WTC11 (cell line): ENCODE data around the gene ZC3H4. TPM values are rescaled to one million over a fixed set of nuclear protein-coding genes. Genes with fewer than 3 reads are reported as not detected.

Source experiments
- ATAC-seq: fragments of 200-7000 bp; cut with Tn5 transposase; 2 replicates; pipeline ENCODE4 v1.10.0; 2021; ENCODE audit warnings: mild to moderate bottlenecking, moderate library complexity
- CTCF ChIA-PET: fragments of 300-600 bp; sonication (Branson Sonifier 250); formaldehyde crosslinking; loops from one replicate; lab custom pipeline; 2021; ENCODE audit warnings: antibody characterized with exemption; lab: Charles Lee
- POLR2A ChIA-PET: fragments of 350-600 bp; sonication (Branson Sonifier 250); formaldehyde crosslinking; loops from one replicate; lab custom pipeline; 2021; ENCODE audit warnings: antibody characterized with exemption; lab: Charles Lee
- DNase-seq: peaks from one replicate; pipeline ENCODE4 v3.0.0; 2021; ENCODE audit warnings: low spot score
- H3K27ac Mint-ChIP-seq: 2 replicates; pipeline ENCODE4 v1.8.0; 2021; ENCODE audit warnings: mixed read lengths
- H3K27me3 Mint-ChIP-seq: 2 replicates; pipeline ENCODE4 v1.8.0; 2021; ENCODE audit warnings: low read depth, mild to moderate bottlenecking, moderate library complexity, mixed read lengths
- H3K36me3 Mint-ChIP-seq: 2 replicates; pipeline ENCODE4 v1.8.0; 2021; ENCODE audit warnings: mixed read lengths
- H3K4me1 Mint-ChIP-seq: 2 replicates; pipeline ENCODE4 v1.8.0; 2022; ENCODE audit warnings: mixed read lengths
- H3K4me3 Mint-ChIP-seq: 2 replicates; pipeline ENCODE4 v1.8.0; 2021; ENCODE audit warnings: mild to moderate bottlenecking, moderate library complexity, mixed read lengths
- H3K9me3 Mint-ChIP-seq: 2 replicates; pipeline ENCODE4 v1.8.0; 2021; ENCODE audit warnings: mixed read lengths
- CDX4 ChIP-seq: fragments of 250-450 bp; sonication (Bioruptor Pico); IDR thresholded peaks from 2 replicates; pipeline ENCODE4 v1.9.0; 2021; ENCODE audit warnings: moderate library complexity, mild to moderate bottlenecking, inconsistent platforms, borderline replicate concordance
- ESRRA ChIP-seq: sonication (generic); formaldehyde crosslinking; IDR thresholded peaks from 2 replicates; pipeline ENCODE4 v1.8.1; 2022; ENCODE audit warnings: mild to moderate bottlenecking, missing genetic modification reagents, borderline replicate concordance
- FOXJ3 ChIP-seq: sonication (generic); formaldehyde crosslinking; IDR thresholded peaks from 2 replicates; pipeline ENCODE4 v1.9.0; 2021; ENCODE audit warnings: missing genetic modification reagents, mild to moderate bottlenecking, borderline replicate concordance
- FOXP4 ChIP-seq: sonication (generic); formaldehyde crosslinking; IDR thresholded peaks from 2 replicates; pipeline ENCODE4 v1.8.0; 2022; ENCODE audit warnings: mild to moderate bottlenecking, missing genetic modification reagents
- HMGXB4 ChIP-seq: sonication (generic); formaldehyde crosslinking; IDR thresholded peaks from 2 replicates; pipeline ENCODE4 v1.8.1; 2023; ENCODE audit warnings: mild to moderate bottlenecking, moderate library complexity, missing genetic modification reagents
- JAZF1 ChIP-seq: fragments of 250-450 bp; sonication (Bioruptor Pico); IDR thresholded peaks from 2 replicates; pipeline ENCODE4 v1.9.0; 2021; ENCODE audit warnings: moderate library complexity, mild to moderate bottlenecking, inconsistent platforms
- JUN ChIP-seq: sonication (generic); formaldehyde crosslinking; IDR thresholded peaks from 2 replicates; pipeline ENCODE4 v1.8.0; 2023; ENCODE audit warnings: mild to moderate bottlenecking, missing genetic modification reagents
- MYBL2 ChIP-seq: sonication (generic); formaldehyde crosslinking; IDR thresholded peaks from 2 replicates; pipeline ENCODE4 v1.8.1; 2023; ENCODE audit warnings: mild to moderate bottlenecking, moderate library complexity, missing genetic modification reagents
- NR1H2 ChIP-seq: sonication (generic); formaldehyde crosslinking; IDR thresholded peaks from 2 replicates; pipeline ENCODE4 v1.9.0; 2021; ENCODE audit warnings: mild to moderate bottlenecking, moderate library complexity, missing genetic modification reagents
- PRRX2 ChIP-seq: fragments of 250-450 bp; sonication (Bioruptor Pico); IDR thresholded peaks from 2 replicates; pipeline ENCODE4 v1.8.0; 2021; ENCODE audit warnings: mild to moderate bottlenecking
- SMAD3 ChIP-seq: sonication (generic); formaldehyde crosslinking; IDR thresholded peaks from 2 replicates; pipeline ENCODE4 v1.8.0; 2022; ENCODE audit warnings: missing genetic modification reagents, mild to moderate bottlenecking, borderline replicate concordance
- TEAD4 ChIP-seq: sonication (generic); formaldehyde crosslinking; IDR thresholded peaks from 2 replicates; pipeline ENCODE4 v1.8.0; 2022; ENCODE audit warnings: mild to moderate bottlenecking, missing genetic modification reagents
- ZNF121 ChIP-seq: sonication (generic); formaldehyde crosslinking; IDR thresholded peaks from 2 replicates; pipeline ENCODE4 v1.8.0; 2023; ENCODE audit warnings: missing genetic modification reagents
- ZNF138 ChIP-seq: sonication (generic); formaldehyde crosslinking; conservative IDR thresholded peaks from 2 replicates; pipeline ENCODE4 v1.8.1; 2022; ENCODE audit warnings: mild to moderate bottlenecking, moderate library complexity, missing genetic modification reagents
- ZNF416 ChIP-seq: fragments of 250-450 bp; sonication (Bioruptor Pico); IDR thresholded peaks from 2 replicates; pipeline ENCODE4 v1.9.0; 2021; ENCODE audit warnings: mild to moderate bottlenecking, inconsistent platforms
- ZNF532 ChIP-seq: fragments of 250-450 bp; sonication (Bioruptor Pico); IDR thresholded peaks from 2 replicates; pipeline ENCODE4 v1.9.0; 2021; ENCODE audit warnings: mild to moderate bottlenecking, borderline replicate concordance
- ZNF671 ChIP-seq: fragments of 250-450 bp; sonication (Bioruptor Pico); IDR thresholded peaks from 2 replicates; pipeline ENCODE4 v1.8.0; 2021; ENCODE audit warnings: mild to moderate bottlenecking
- total RNA-seq: library from RNA; stranded (reverse); gene quantifications from 3 replicates; pipeline ENCODE4 v1.2.3, GENCODE V29; 2021
- TF ChIP-seq, protein P1 (sequence below): sonication (generic); formaldehyde crosslinking; IDR thresholded peaks from 2 replicates; pipeline ENCODE4 v1.8.1; 2022; ENCODE audit warnings: missing genetic modification reagents, borderline replicate concordance
- TF ChIP-seq, protein P2 (sequence below): fragments of 200-600 bp; IDR thresholded peaks from 2 replicates; pipeline ENCODE4 v1.8.0; 2022; ENCODE audit warnings: antibody characterized with exemption
- TF ChIP-seq, protein P3 (sequence below): fragments of 250-450 bp; sonication (Bioruptor Pico); IDR thresholded peaks from 2 replicates; pipeline ENCODE4 v2.1.2; 2022; ENCODE audit warnings: mild to moderate bottlenecking, moderate library complexity
- TF ChIP-seq, protein P4 (sequence below): sonication (generic); formaldehyde crosslinking; IDR thresholded peaks from 2 replicates; pipeline ENCODE4 v1.8.0; 2022; ENCODE audit warnings: mild to moderate bottlenecking, missing genetic modification reagents

The ZC3H4 gene
- total RNA-seq, 1 experiment from 2014 or later = 67.2 TPM

- Mint-ChIP-seq H3K27me3 (peaks cover 11% of the 10 kb centered on the region), H3K4me1 (peaks cover 38% of the 10 kb centered on the region), H3K27ac (peak within 1 kb of the TSS; percentile 95), H3K4me3 (peak within 1 kb of the TSS; percentile 96), H3K9me3 (peaks cover 6% of the 10 kb centered on the region), H3K36me3 (peaks cover 32% of the 10 kb centered on the region)
- ATAC-seq = peak; percentile 88
- ChIA-PET POLR2A (interaction anchor here (0.6 to 2.8 kb wide), 5 partner anchors 15 to 126 kb away, joined by 3 to 23 read pairs (median 4); partner anchors contain the start of genes CCDC9 and ZC3H4), CTCF (interaction anchor here (0.5 to 3.4 kb wide), 14 partner anchors 15 to 148 kb away, joined by 3 to 19 read pairs (median 4); partner anchors contain the start of genes CCDC9 and ZC3H4)
- DNase-seq = peak; percentile 97
- TF ChIP-seq NR1H2 (CRISPR knock-in tag) (no peak), JUN (0 out of 2 replicates have a peak, but pooled peaks have one; percentile 12), ZNF671 (CRISPR knock-in tag) (no peak), MYBL2 (CRISPR knock-in tag) (peak; percentile 77), CDX4 (CRISPR knock-in tag) (no peak), TEAD4 (CRISPR knock-in tag) (no peak), SMAD3 (CRISPR knock-in tag) (0 out of 2 replicates have a peak, but pooled peaks have one; percentile 83), PRRX2 (CRISPR knock-in tag) (no peak), ESRRA (CRISPR knock-in tag) (peak; percentile 45; the same call in 1 of the 2 replicates), ZNF532 (CRISPR knock-in tag) (no peak), HMGXB4 (CRISPR knock-in tag) (peak; percentile 85; the same call in 1 of the 2 replicates), JAZF1 (CRISPR knock-in tag) (no peak), ZNF138 (CRISPR knock-in tag) (no peak), FOXJ3 (CRISPR knock-in tag) (no peak), ZNF416 (0 out of 2 replicates have a peak, but pooled peaks have one; percentile 38), FOXP4 (peak; percentile 76), ZNF121 (CRISPR knock-in tag) (peak; percentile 63)
- TF ChIP-seq, protein P1, sequence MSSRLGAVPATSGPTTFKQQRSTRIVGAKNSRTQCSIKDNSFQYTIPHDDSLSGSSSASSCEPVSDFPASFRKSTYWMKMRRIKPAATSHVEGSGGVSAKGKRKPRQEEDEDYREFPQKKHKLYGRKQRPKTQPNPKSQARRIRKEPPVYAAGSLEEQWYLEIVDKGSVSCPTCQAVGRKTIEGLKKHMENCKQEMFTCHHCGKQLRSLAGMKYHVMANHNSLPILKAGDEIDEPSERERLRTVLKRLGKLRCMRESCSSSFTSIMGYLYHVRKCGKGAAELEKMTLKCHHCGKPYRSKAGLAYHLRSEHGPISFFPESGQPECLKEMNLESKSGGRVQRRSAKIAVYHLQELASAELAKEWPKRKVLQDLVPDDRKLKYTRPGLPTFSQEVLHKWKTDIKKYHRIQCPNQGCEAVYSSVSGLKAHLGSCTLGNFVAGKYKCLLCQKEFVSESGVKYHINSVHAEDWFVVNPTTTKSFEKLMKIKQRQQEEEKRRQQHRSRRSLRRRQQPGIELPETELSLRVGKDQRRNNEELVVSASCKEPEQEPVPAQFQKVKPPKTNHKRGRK (CRISPR knock-in tag) = no peak
- TF ChIP-seq, protein P2, sequence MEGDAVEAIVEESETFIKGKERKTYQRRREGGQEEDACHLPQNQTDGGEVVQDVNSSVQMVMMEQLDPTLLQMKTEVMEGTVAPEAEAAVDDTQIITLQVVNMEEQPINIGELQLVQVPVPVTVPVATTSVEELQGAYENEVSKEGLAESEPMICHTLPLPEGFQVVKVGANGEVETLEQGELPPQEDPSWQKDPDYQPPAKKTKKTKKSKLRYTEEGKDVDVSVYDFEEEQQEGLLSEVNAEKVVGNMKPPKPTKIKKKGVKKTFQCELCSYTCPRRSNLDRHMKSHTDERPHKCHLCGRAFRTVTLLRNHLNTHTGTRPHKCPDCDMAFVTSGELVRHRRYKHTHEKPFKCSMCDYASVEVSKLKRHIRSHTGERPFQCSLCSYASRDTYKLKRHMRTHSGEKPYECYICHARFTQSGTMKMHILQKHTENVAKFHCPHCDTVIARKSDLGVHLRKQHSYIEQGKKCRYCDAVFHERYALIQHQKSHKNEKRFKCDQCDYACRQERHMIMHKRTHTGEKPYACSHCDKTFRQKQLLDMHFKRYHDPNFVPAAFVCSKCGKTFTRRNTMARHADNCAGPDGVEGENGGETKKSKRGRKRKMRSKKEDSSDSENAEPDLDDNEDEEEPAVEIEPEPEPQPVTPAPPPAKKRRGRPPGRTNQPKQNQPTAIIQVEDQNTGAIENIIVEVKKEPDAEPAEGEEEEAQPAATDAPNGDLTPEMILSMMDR = no peak
- TF ChIP-seq, protein P3, sequence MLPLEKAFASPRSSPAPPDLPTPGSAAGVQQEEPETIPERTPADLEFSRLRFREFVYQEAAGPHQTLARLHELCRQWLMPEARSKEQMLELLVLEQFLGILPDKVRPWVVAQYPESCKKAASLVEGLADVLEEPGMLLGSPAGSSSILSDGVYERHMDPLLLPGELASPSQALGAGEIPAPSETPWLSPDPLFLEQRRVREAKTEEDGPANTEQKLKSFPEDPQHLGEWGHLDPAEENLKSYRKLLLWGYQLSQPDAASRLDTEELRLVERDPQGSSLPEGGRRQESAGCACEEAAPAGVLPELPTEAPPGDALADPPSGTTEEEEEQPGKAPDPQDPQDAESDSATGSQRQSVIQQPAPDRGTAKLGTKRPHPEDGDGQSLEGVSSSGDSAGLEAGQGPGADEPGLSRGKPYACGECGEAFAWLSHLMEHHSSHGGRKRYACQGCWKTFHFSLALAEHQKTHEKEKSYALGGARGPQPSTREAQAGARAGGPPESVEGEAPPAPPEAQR = no peak
- TF ChIP-seq, protein P4, sequence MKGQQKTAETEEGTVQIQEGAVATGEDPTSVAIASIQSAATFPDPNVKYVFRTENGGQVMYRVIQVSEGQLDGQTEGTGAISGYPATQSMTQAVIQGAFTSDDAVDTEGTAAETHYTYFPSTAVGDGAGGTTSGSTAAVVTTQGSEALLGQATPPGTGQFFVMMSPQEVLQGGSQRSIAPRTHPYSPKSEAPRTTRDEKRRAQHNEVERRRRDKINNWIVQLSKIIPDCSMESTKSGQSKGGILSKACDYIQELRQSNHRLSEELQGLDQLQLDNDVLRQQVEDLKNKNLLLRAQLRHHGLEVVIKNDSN (CRISPR knock-in tag) = peak; percentile 99
Measured at GRCh38 chr19:47130589-47131227, 17.1 kb upstream of the ZC3H4 start, which contains the start of gene SAE1. Gene SAE1, plus strand, starts transcription at chr19:47130835. Its CDS starts 96 bp downstream, at chr19:47130931.
